RCC 7860 (cell line): ENCODE results near the gene CDH22.

ENCODE experiments used
- DNase-seq: peaks from one replicate; pipeline ENCODE4 v3.0.0-alpha.2; 2015; ENCODE audit warnings: low spot score
- FAIRE-seq: peaks from 2 replicates; lab custom pipeline; 2012; peaks lifted over from hg19 to GRCh38; lab: Jason Lieb, UNC

Gene CDH22

GRCh38 chr20:46200582-46201570, 107.4 kb downstream of the CDH22 start:
- DNase-seq = no peak
- no peak for FAIRE-seq

GRCh38 chr20:46199198-46199597, 109.1 kb downstream of the CDH22 start:
- FAIRE-seq = no peak
- DNase-seq = no peak

GRCh38 chr20:46196990-46197389, 111.3 kb downstream of the CDH22 start:
- no peak for FAIRE-seq
- no peak for DNase-seq

- no peak for DNase-seq
- FAIRE-seq = no peak
Observed at GRCh38 chr20:46195264-46196036, 112.8 kb downstream of the CDH22 start.

GRCh38 chr20:46194409-46194808, 113.9 kb downstream of the CDH22 start:
- DNase-seq = no peak
- no peak for FAIRE-seq

- no peak for FAIRE-seq
Observed at GRCh38 chr20:46192376-46192944, 115.8 kb downstream of the CDH22 start.

GRCh38 chr20:46191611-46192010, 116.7 kb downstream of the CDH22 start:
- DNase-seq (no peak), FAIRE-seq (no peak)

More at GRCh38 chr20:46192376-46192944, 115.8 kb downstream of the CDH22 start:
- no peak for DNase-seq

GRCh38 chr20:46191168-46191540, 117.1 kb downstream of the CDH22 start:
- no peak for DNase-seq
- no peak for FAIRE-seq

- no peak for DNase-seq
- no peak for FAIRE-seq
Observed at GRCh38 chr20:46190478-46191167, 117.7 kb downstream of the CDH22 start.

- FAIRE-seq (no peak), DNase-seq (no peak)
Observed at GRCh38 chr20:46188866-46189541, 119.3 kb downstream of the CDH22 start.

- FAIRE-seq = no peak
- DNase-seq = no peak
Observed at GRCh38 chr20:46186210-46186609, 122.1 kb downstream of the CDH22 start.

- DNase-seq (no peak), FAIRE-seq (no peak)
Observed at GRCh38 chr20:46185353-46185752, 122.9 kb downstream of the CDH22 start.

GRCh38 chr20:46183768-46184167, 124.5 kb downstream of the CDH22 start:
- no peak for DNase-seq
- FAIRE-seq = no peak

- no peak for FAIRE-seq
- DNase-seq = no peak
Observed at GRCh38 chr20:46182276-46183200, 125.8 kb downstream of the CDH22 start.

- DNase-seq = no peak
- FAIRE-seq = no peak
Observed at GRCh38 chr20:46179862-46180261, 128.4 kb downstream of the CDH22 start.

GRCh38 chr20:46178891-46179290, 129.4 kb downstream of the CDH22 start:
- DNase-seq (no peak), FAIRE-seq (no peak)

GRCh38 chr20:46177768-46178167, 130.5 kb downstream of the CDH22 start:
- no peak for FAIRE-seq

GRCh38 chr20:46176739-46177378, 131.4 kb downstream of the CDH22 start:
- no peak for DNase-seq
- no peak for FAIRE-seq

More at GRCh38 chr20:46177768-46178167, 130.5 kb downstream of the CDH22 start:
- no peak for DNase-seq

GRCh38 chr20:46175127-46175494, 133.2 kb downstream of the CDH22 start:
- DNase-seq (no peak), FAIRE-seq (no peak)
